HG03108 (cell line): ENCODE data around the gene LIMD2.
A peak's percentile ranks its signal among the peaks of the same experiment; 100 is the strongest.

Experiments used
- ATAC-seq: cut with Tn5 transposase; IDR thresholded peaks from one replicate; pipeline ENCODE4 v1.9.1; 2021; ENCODE audit warnings: moderate library complexity; ENCODE audit not compliant: unreplicated experiment

The LIMD2 gene

GRCh38 chr17:63685041-63685440, 14.9 kb downstream of the LIMD2 start:
- ATAC-seq = no peak

- ATAC-seq = no peak
Measured at GRCh38 chr17:63682981-63683380, 16.9 kb downstream of the LIMD2 start.

- ATAC-seq = no peak
Measured at GRCh38 chr17:63682441-63682840, 17.5 kb downstream of the LIMD2 start.

- no peak for ATAC-seq
Measured at GRCh38 chr17:63681530-63681929, 18.4 kb downstream of the LIMD2 start.

- ATAC-seq = no peak
Measured at GRCh38 chr17:63680700-63681099, 19.2 kb downstream of the LIMD2 start.

- ATAC-seq = no peak
Measured at GRCh38 chr17:63679214-63679613, 20.7 kb downstream of the LIMD2 start.

GRCh38 chr17:63676584-63676983, 23.3 kb downstream of the LIMD2 start:
- ATAC-seq = no peak

GRCh38 chr17:63675607-63676546, 24.0 kb downstream of the LIMD2 start:
- ATAC-seq = no peak

- no peak for ATAC-seq
Measured at GRCh38 chr17:63675231-63675606, 24.7 kb downstream of the LIMD2 start.

- no peak for ATAC-seq
Measured at GRCh38 chr17:63672856-63673255, 27.1 kb downstream of the LIMD2 start.

- ATAC-seq = peak; percentile 63
Measured at GRCh38 chr17:63665527-63666214, 34.3 kb downstream of the LIMD2 start.

- no peak for ATAC-seq
Measured at GRCh38 chr17:63659850-63660249, 40.1 kb downstream of the LIMD2 start.

GRCh38 chr17:63658366-63658765, 41.6 kb downstream of the LIMD2 start:
- no peak for ATAC-seq

GRCh38 chr17:63657786-63658185, 42.1 kb downstream of the LIMD2 start:
- no peak for ATAC-seq

GRCh38 chr17:63653050-63653449, 46.9 kb downstream of the LIMD2 start:
- ATAC-seq = no peak

GRCh38 chr17:63652106-63652505, 47.8 kb downstream of the LIMD2 start:
- no peak for ATAC-seq

GRCh38 chr17:63649813-63650212, 50.1 kb downstream of the LIMD2 start:
- no peak for ATAC-seq

GRCh38 chr17:63647936-63648335, 52.0 kb downstream of the LIMD2 start:
- no peak for ATAC-seq

GRCh38 chr17:63647065-63647725, 52.7 kb downstream of the LIMD2 start:
- ATAC-seq = no peak

GRCh38 chr17:63646488-63646806, 53.5 kb downstream of the LIMD2 start:
- no peak for ATAC-seq
